Body of pancreas (tissue), 4 donors: ENCODE results near the gene AAGAB. TPM values are rescaled to one million over a fixed set of nuclear protein-coding genes. Genes with fewer than 3 reads are reported as not detected.

ENCODE experiments used
- ATAC-seq: fragments of 150-250 bp; one replicate; pipeline ENCODE4 v1.9.1; 2016
- DNase-seq, 4 donors: peaks; one replicate each; pipeline ENCODE4 v3.0.0-alpha.2; 2019
- H3K27ac ChIP-seq, 4 donors: fragments of 200-600 bp; sonication (generic); 1 replicate in 3 of 4; 2 replicates in 1 of 4; pipeline versions ENCODE4 v1.5.1 to v1.6.1; 2016 to 2019; ENCODE audit warnings: mild to moderate bottlenecking in 1 of 4, mixed read lengths in 1 of 4, moderate library complexity in 1 of 4
- H3K27me3 ChIP-seq, 2 donors: fragments of 200-600 bp; sonication (generic); one replicate each; pipeline ENCODE4 v1.6.0; 2016; ENCODE audit warnings: mild to moderate bottlenecking in 1 of 2
- H3K36me3 ChIP-seq, 2 donors: fragments of 200-600 bp; sonication (generic); replicated peaks in 1 of 2; 2 replicates each; pipeline ENCODE4 v1.5.1; 2016; ENCODE audit warnings: low read depth in 2 of 2; ENCODE audit not compliant: insufficient read depth in 1 of 2
- H3K4me1 ChIP-seq: fragments of 200-600 bp; sonication (generic); one replicate; pipeline ENCODE4 v1.6.0; 2016
- H3K4me3 ChIP-seq, 2 donors: fragments of 200-600 bp; sonication (generic); 1 replicate in 1 of 2; 2 replicates in 1 of 2; pipeline ENCODE4 v1.5.1; 2016 to 2019
- H3K9me3 ChIP-seq, 3 donors: fragments of 200-600 bp; sonication (generic); 1 replicate in 2 of 3; 2 replicates in 1 of 3; pipeline ENCODE4 v1.5.1; 2016
- POLR2A ChIP-seq, 3 donors: fragments of 450-650 bp; IDR thresholded peaks; one replicate each; pipeline ENCODE4 v1.6.1; 2016; ENCODE audit warnings: antibody characterized with exemption in 3 of 3, mild to moderate bottlenecking in 2 of 3
- WGBS, 2 donors: methylation state at CpG; one replicate each; pipeline ENCODE4 v1.1.5; 2017; 5-methylcytosine and 5-hydroxymethylcytosine counted together
- intact Hi-C: fragments of 100-400 bp; cut with DNase I; formaldehyde crosslinking; loops from one replicate; pipeline ENCODE4 v1.15.1; 2023
- total RNA-seq, 2 donors: library from RNA; depleted of rRNA; stranded (reverse); fragments of >200 nt; gene quantifications; one replicate each; pipeline ENCODE4 v1.1.0, GENCODE V29; 2016
- TF ChIP-seq, protein P1 (sequence below), 7 experiments: fragments of 450-650 bp in 4 of 7; fragments of 200-600 bp in 3 of 7; sonication (generic) in 3 of 7; IDR thresholded peaks; one replicate each; pipeline ENCODE4 v1.5.1; 2016 to 2019; ENCODE audit warnings: antibody characterized with exemption in 7 of 7

The AAGAB gene
- total RNA-seq, 2 donors from 2014 or later = 12.5 to 13.5 TPM

DNA sequence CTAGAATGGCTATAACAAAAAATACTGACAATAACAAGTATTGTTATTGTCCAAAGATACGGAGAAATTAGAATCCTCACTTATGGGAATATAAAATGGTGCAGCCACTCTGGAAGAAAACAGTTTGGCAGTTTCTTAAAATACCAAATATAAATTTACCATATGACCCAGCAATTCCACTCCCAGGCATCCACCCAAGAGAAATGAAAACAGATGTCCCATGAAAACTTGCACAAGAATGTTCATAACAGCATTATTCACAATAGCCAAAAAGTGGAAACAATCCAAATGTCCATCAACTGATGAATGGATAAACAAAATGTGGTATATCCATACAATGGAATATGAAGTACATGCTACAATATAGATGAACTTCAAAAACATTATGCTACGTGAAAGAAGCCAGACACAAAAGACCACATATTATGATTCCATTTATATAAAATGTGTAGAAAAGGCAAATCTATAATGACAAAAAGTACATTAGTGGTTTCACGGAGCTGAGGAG is 9.4 kb downstream of the AAGAB start:
- H3K4me3 ChIP-seq = no peak overlapping the region
- TF ChIP-seq, protein P1, sequence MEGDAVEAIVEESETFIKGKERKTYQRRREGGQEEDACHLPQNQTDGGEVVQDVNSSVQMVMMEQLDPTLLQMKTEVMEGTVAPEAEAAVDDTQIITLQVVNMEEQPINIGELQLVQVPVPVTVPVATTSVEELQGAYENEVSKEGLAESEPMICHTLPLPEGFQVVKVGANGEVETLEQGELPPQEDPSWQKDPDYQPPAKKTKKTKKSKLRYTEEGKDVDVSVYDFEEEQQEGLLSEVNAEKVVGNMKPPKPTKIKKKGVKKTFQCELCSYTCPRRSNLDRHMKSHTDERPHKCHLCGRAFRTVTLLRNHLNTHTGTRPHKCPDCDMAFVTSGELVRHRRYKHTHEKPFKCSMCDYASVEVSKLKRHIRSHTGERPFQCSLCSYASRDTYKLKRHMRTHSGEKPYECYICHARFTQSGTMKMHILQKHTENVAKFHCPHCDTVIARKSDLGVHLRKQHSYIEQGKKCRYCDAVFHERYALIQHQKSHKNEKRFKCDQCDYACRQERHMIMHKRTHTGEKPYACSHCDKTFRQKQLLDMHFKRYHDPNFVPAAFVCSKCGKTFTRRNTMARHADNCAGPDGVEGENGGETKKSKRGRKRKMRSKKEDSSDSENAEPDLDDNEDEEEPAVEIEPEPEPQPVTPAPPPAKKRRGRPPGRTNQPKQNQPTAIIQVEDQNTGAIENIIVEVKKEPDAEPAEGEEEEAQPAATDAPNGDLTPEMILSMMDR (IDR thresholded peaks at IDR 0.05) = no peak
- TF ChIP-seq POLR2A (IDR thresholded peaks at IDR 0.05) = no peak
- H3K27ac ChIP-seq = no peak overlapping the region
- H3K4me1 ChIP-seq = peaks cover 15% of the 10 kb centered on the region
- H3K36me3 ChIP-seq = no peaks in the 10 kb centered on the region
- ATAC-seq (no peak), DNase-seq (no peak)
- 93 to 99% methylated on average over 3 of the region's 3 CpGs for WGBS, 2 donors
- intact Hi-C loops = no loop called here
- H3K9me3 ChIP-seq = no peaks in the 10 kb centered on the region
- no peaks in the 10 kb centered on the region for H3K27me3 ChIP-seq

GRCh38 chr15:67242708-67243111 is 11.8 kb downstream of the AAGAB start:
- no peak overlapping the region for H3K4me3 ChIP-seq
- peaks cover 19% of the 10 kb centered on the region for H3K4me1 ChIP-seq
- H3K27ac ChIP-seq = no peak overlapping the region
- ATAC-seq (no peak), DNase-seq (no peak)
- no peaks in the 10 kb centered on the region for H3K36me3 ChIP-seq
- no peaks in the 10 kb centered on the region for H3K27me3 ChIP-seq
- TF ChIP-seq POLR2A (IDR thresholded peaks at IDR 0.05) = no peak
- TF ChIP-seq, protein P1 (IDR thresholded peaks at IDR 0.05) = no peak
- no peaks in the 10 kb centered on the region for H3K9me3 ChIP-seq
- intact Hi-C loops = no loop called here
- 54 to 73% methylated on average over 3 of the region's 3 CpGs for WGBS, 2 donors

GRCh38 chr15:67241132-67241855 is 13.2 kb downstream of the AAGAB start:
- no peak overlapping the region for H3K27ac ChIP-seq
- H3K9me3 ChIP-seq = no peaks in the 10 kb centered on the region
- H3K36me3 ChIP-seq = no peaks in the 10 kb centered on the region
- H3K4me3 ChIP-seq = no peak overlapping the region
- intact Hi-C loops = no loop called here
- peaks cover 19% of the 10 kb centered on the region for H3K4me1 ChIP-seq
- 64 to 67% methylated on average over 4 of the region's 4 CpGs for WGBS, 2 donors
- ATAC-seq = no peak
- no peak for DNase-seq
- no peaks in the 10 kb centered on the region for H3K27me3 ChIP-seq
- TF ChIP-seq, protein P1 (IDR thresholded peaks at IDR 0.05) = no peak
- TF ChIP-seq POLR2A (IDR thresholded peaks at IDR 0.05) = no peak

- Histone ChIP-seq H3K4me1 (peaks cover 19% of the 10 kb centered on the region), H3K4me3 (no peak overlapping the region), H3K9me3 (no peaks in the 10 kb centered on the region), H3K27ac (peak overlapping the region in 2 of 4 donors; percentile 2 to 29), H3K27me3 (no peaks in the 10 kb centered on the region), H3K36me3 (no peaks in the 10 kb centered on the region)
- peak; percentile 42 to 66 (median 56) for DNase-seq
- WGBS, 2 donors = 9 to 18% methylated on average over 3 of the region's 3 CpGs
- TF ChIP-seq, protein P1 (IDR thresholded peaks at IDR 0.05) = peak in 6 of 7 experiments; percentile 10 to 59 (median 51)
- TF ChIP-seq POLR2A (IDR thresholded peaks at IDR 0.05) = no peak
- intact Hi-C loops = no loop called here
- ATAC-seq = peak; percentile 69
These were observed 14.0 kb downstream of the AAGAB start for GRCh38 chr15:67240235-67241131.
